ENCODE results near the gene SERPINB1.

The SERPINB1 gene

GRCh38 chr6:2782356-2782708 is 59.3 kb downstream of the SERPINB1 start:
- Histone ChIP-seq H3K9me3 (ENCODE audit: control insufficient read depth, insufficient read depth, low read length) (no peaks in the 10 kb centered on the region), H3K9me2 (replicated peaks; ENCODE audit: control insufficient read depth, low read length) (no peaks in the 10 kb centered on the region), H3K4me3 (ENCODE audit: low read length) (no peak overlapping the region), H3K79me2 (ENCODE audit: control insufficient read depth, low read length) (peaks cover 86% of the 10 kb centered on the region), H3K4me2 (ENCODE audit: low read length) (no peak overlapping the region), H3K4me1 (ENCODE audit: control insufficient read depth, low read length) (no peaks in the 10 kb centered on the region), H4K20me1 (ENCODE audit: control insufficient read depth, insufficient read depth, low read depth, low read length) (peaks cover 13% of the 10 kb centered on the region; the same call in 1 of the 2 replicates), H3K27me3 (ENCODE audit: control insufficient read depth, low read length) (no peaks in the 10 kb centered on the region), H3F3A (ENCODE audit: control insufficient read depth, insufficient read depth) (no peaks in the 10 kb centered on the region), H3K27ac (ENCODE audit: low read depth, low read length) (no peak overlapping the region), H3K36me3 (ENCODE audit: control insufficient read depth, low read length) (peaks cover 89% of the 10 kb centered on the region)
- TF ChIP-seq, protein P1, sequence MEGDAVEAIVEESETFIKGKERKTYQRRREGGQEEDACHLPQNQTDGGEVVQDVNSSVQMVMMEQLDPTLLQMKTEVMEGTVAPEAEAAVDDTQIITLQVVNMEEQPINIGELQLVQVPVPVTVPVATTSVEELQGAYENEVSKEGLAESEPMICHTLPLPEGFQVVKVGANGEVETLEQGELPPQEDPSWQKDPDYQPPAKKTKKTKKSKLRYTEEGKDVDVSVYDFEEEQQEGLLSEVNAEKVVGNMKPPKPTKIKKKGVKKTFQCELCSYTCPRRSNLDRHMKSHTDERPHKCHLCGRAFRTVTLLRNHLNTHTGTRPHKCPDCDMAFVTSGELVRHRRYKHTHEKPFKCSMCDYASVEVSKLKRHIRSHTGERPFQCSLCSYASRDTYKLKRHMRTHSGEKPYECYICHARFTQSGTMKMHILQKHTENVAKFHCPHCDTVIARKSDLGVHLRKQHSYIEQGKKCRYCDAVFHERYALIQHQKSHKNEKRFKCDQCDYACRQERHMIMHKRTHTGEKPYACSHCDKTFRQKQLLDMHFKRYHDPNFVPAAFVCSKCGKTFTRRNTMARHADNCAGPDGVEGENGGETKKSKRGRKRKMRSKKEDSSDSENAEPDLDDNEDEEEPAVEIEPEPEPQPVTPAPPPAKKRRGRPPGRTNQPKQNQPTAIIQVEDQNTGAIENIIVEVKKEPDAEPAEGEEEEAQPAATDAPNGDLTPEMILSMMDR (IDR thresholded peaks at IDR 0.05; ENCODE audit: low read depth, low read length, poor library complexity, severe bottlenecking), result no peak
- no peak for TF ChIP-seq EZH2phosphoT487 (IDR thresholded peaks at IDR 0.05; ENCODE audit: borderline replicate concordance, low read length)

Data from DOHH2 (cell line).